ENCODE measurements around the gene RPS6KB2. TPM values are rescaled to one million over a fixed set of nuclear protein-coding genes. Genes with fewer than 3 reads are reported as not detected.
A peak's percentile ranks its signal among the peaks of the same experiment; 100 is the strongest.
"Not testable (repeated sequence)": the region's sequence is repeated elsewhere in the genome, so short reads cannot be mapped to it uniquely, and the experiment has no call there.

The RPS6KB2 gene
- total and polyA plus RNA-seq, 7 donors, result 27.1 to 70.2 (median 55.9) TPM

DNA sequence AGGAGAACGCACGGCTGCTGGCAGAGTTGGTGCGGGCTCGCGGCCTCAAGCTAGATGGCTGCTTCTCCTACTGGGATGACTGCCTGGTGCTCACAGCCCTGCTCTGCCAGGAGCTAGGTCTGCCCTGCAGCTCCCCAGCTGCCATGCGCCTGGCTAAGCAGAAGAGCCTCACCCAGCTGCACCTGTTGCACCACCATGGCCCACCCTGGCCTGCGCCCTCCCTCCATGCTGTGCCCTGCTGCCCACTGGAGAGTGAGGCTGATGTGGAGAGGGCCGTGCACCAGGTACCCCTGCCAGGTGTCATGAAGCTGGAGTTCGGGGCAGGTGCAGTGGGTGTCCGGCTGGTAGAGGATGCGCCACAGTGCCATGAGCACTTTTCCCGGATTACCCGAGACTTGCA is 4.8 kb upstream of the RPS6KB2 start:
- no peaks in the 10 kb centered on the region for H3K36me3 ChIP-seq
- intact Hi-C loops (cut with DNase I), result no loop called here
- TF ChIP-seq POLR2AphosphoS5 (IDR thresholded peaks at IDR 0.05) (no peak), POLR2A (IDR thresholded peaks at IDR 0.05) (no peak), EP300 (IDR thresholded peaks at IDR 0.05) (no peak)
- TF ChIP-seq, protein P1, sequence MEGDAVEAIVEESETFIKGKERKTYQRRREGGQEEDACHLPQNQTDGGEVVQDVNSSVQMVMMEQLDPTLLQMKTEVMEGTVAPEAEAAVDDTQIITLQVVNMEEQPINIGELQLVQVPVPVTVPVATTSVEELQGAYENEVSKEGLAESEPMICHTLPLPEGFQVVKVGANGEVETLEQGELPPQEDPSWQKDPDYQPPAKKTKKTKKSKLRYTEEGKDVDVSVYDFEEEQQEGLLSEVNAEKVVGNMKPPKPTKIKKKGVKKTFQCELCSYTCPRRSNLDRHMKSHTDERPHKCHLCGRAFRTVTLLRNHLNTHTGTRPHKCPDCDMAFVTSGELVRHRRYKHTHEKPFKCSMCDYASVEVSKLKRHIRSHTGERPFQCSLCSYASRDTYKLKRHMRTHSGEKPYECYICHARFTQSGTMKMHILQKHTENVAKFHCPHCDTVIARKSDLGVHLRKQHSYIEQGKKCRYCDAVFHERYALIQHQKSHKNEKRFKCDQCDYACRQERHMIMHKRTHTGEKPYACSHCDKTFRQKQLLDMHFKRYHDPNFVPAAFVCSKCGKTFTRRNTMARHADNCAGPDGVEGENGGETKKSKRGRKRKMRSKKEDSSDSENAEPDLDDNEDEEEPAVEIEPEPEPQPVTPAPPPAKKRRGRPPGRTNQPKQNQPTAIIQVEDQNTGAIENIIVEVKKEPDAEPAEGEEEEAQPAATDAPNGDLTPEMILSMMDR (IDR thresholded peaks at IDR 0.05), result no peak

DNA sequence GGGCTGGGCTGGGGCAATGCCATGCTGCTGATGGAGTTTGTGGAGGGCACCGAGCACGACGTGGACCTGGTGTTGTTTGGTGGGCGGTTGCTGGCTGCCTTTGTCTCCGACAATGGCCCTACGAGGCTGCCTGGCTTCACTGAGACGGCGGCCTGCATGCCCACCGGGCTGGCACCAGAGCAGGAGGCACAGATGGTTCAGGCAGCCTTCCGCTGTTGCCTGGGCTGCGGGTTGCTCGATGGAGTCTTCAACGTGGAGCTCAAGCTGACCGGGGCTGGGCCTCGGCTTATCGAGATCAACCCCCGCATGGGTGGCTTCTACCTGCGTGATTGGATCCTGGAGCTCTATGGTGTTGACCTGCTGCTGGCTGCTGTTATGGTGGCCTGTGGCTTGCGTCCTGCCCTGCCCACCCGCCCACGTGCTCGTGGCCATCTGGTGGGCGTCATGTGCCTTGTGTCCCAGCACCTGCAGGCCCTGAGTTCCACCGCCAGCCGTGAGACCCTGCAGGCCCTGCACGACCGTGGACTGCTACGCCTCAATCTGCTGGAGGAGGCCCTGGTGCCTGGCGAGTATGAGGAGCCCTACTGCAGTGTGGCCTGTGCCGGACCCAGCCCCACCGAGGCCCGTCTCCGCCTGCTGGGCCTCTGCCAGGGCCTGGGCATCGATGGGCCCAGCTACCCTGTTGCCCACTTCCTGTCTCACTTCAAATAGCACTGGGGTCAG is 4.2 kb upstream of the RPS6KB2 start:
- Histone ChIP-seq H3K36me3 (no peaks in the 10 kb centered on the region), H3K4me3 (no peak overlapping the region), H3K27ac (no peak overlapping the region), H3K9me3 (no peaks in the 10 kb centered on the region), H3K4me1 (peaks cover 0 to 29% (median 28%) of the 10 kb centered on the region in 4 donors), H3K27me3 (no peaks in the 10 kb centered on the region)
- intact Hi-C loops (cut with DNase I), result no loop called here
- no peak for DNase-seq
- 88 to 91% methylated on average over 34 of the region's 34 CpGs for WGBS, 2 donors
- TF ChIP-seq, protein P1 (IDR thresholded peaks at IDR 0.05), result no peak
- TF ChIP-seq POLR2A (IDR thresholded peaks at IDR 0.05), result no peak
- no peak for TF ChIP-seq EP300 (IDR thresholded peaks at IDR 0.05)
- TF ChIP-seq POLR2AphosphoS5 (IDR thresholded peaks at IDR 0.05), result no peak

More for the DNA sequence above, 4.8 kb upstream of the RPS6KB2 start:
- peaks cover 0 to 30% (median 24%) of the 10 kb centered on the region in 4 donors for H3K4me1 ChIP-seq
- no peak overlapping the region for H3K27ac ChIP-seq
- H3K4me3 ChIP-seq, result no peak overlapping the region
- DNase-seq, result no peak
- H3K27me3 ChIP-seq, result no peaks in the 10 kb centered on the region
- WGBS, 2 donors, result 94 to 95% methylated on average over 13 of the region's 13 CpGs
- no peaks in the 10 kb centered on the region for H3K9me3 ChIP-seq

DNA sequence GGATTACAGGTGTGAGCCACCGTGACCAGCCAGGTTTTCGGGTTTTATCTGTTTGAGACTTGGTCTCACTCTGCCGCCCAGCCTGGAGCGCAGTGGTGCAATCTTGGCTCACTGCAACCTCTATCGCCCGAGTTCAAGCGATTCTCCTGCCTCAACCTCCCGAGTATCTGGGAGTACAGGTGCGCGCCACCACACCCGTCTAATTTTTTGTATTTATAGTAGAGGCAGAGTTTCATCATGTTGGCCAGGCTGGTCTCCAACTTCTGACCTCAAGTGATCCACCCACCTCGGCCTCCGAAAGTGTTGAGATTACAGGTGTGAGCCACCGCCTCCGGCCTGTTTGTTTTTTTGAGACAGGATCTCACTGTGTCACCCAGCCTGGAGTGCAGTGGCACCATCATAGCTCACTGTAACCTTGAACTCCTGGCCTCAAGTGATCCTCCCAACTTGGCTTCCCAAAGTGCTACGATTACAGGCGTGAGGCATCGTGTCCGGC is 882 bp upstream of the RPS6KB2 start:
- not testable (repeated sequence) for H3K27me3 ChIP-seq, H3K9me3 ChIP-seq, DNase-seq
- Histone ChIP-seq H3K27ac (peak overlapping the region; percentile 87 to 92 (median 90)), H3K4me3 (peak overlapping the region; percentile 66 to 91 (median 72)), H3K4me1 (peaks cover 0 to 19% (median 18%) of the 10 kb centered on the region in 4 donors), H3K36me3 (peaks cover 6 to 31% (median 12%) of the 10 kb centered on the region in 4 donors)
- 59 to 75% methylated on average over 19 of the region's 19 CpGs for WGBS, 2 donors
- intact Hi-C loops (cut with DNase I), result loop anchor here (5.0 kb wide), 1 partner anchor 80 kb away; the partner anchor contains the start of genes CDK2AP2 and PITPNM1

DNA sequence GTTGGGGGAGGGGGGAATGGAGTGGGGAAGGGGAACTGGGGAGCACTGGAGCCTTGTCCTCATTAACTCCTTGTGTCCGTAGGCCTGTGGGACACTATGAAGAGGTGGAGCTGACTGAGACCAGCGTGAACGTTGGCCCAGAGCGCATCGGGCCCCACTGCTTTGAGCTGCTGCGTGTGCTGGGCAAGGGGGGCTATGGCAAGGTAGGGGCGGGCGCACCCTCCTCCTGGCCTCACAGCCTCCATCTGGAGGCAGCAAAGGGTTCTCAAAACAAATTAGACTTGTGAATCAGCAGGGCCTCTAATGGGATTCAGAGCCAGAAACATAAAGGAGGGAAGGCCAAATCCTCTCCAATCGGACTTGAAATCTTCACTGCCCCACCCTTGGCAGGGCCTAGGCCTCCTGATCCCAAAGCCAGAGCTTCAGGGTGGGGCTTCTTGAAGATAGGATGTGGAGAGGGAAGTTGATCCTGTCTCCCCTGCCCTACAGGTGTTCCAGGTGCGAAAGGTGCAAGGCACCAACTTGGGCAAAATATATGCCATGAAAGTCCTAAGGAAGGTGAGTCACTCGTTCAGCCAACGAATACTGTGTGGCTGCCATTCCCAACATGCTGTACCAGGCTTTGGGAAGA is 859 bp downstream of the RPS6KB2 start:
- Histone ChIP-seq H3K4me1 (peaks cover 0 to 19% (median 18%) of the 10 kb centered on the region in 4 donors), H3K4me3 (peak overlapping the region; percentile 66 to 91 (median 72)), H3K36me3 (peaks cover 17 to 49% (median 28%) of the 10 kb centered on the region in 4 donors), H3K27ac (peak overlapping the region; percentile 87 to 92 (median 90)), H3K9me3 (no peaks in the 10 kb centered on the region), H3K27me3 (no peaks in the 10 kb centered on the region)
- WGBS, 2 donors, result 29 to 47% methylated on average over 12 of the region's 12 CpGs
- TF ChIP-seq POLR2AphosphoS5 (IDR thresholded peaks at IDR 0.05), result no peak
- no peak for TF ChIP-seq POLR2A (IDR thresholded peaks at IDR 0.05)
- no peak for TF ChIP-seq EP300 (IDR thresholded peaks at IDR 0.05)
- TF ChIP-seq, protein P1 (IDR thresholded peaks at IDR 0.05), result no peak
- no peak for DNase-seq
- intact Hi-C loops (cut with DNase I), result loop anchor here (5.0 kb wide), 1 partner anchor 78 kb away; the partner anchor contains the start of genes CDK2AP2 and PITPNM1

DNA sequence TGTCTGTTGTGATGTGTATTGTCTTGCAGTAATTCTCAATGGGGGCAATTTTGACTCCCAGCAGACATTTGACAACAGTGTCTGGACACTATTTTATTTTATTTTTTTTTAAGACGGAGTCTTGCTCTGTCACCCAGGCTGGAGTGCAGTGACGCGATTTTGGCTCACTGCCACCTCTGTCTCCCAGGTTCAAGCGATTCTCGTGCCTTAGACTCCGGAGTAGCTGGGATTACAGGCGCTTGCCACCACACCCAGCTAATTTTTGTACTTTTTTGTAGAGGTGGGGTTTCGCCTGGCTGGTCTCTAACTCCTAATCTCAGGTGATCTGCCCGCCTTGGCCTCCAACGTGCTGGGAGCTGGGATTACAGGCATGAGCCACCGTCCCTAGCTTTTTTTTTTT is 1.4 kb downstream of the RPS6KB2 start:
- Histone ChIP-seq H3K27ac (peak overlapping the region in 1 of 4 donors; percentile 87), H3K4me3 (no peak overlapping the region), H3K36me3 (peaks cover 17 to 54% (median 34%) of the 10 kb centered on the region in 4 donors), H3K9me3 (no peaks in the 10 kb centered on the region), H3K27me3 (no peaks in the 10 kb centered on the region), H3K4me1 (peaks cover 0 to 19% (median 18%) of the 10 kb centered on the region in 4 donors)
- no peak for TF ChIP-seq POLR2A (IDR thresholded peaks at IDR 0.05)
- no peak for TF ChIP-seq EP300 (IDR thresholded peaks at IDR 0.05)
- TF ChIP-seq POLR2AphosphoS5 (IDR thresholded peaks at IDR 0.05), result no peak
- TF ChIP-seq, protein P1 (IDR thresholded peaks at IDR 0.05), result no peak
- no peak for DNase-seq
- 72 to 84% methylated on average over 11 of the region's 11 CpGs for WGBS, 2 donors
- intact Hi-C loops (cut with DNase I), result loop anchor here (5.0 kb wide), 1 partner anchor 78 kb away; the partner anchor contains the start of genes CDK2AP2 and PITPNM1
